Peyer's patch (tissue), 4 donors: ENCODE data around the gene GALNT13. TPM values are rescaled to one million over a fixed set of nuclear protein-coding genes. Genes with fewer than 3 reads are reported as not detected.

Experiments used
- DNase-seq, 3 donors: peaks; one replicate each; pipeline ENCODE4 v3.0.0-alpha.2; 2017 to 2019
- H3K27ac ChIP-seq, 4 donors: fragments of 200-600 bp; sonication (generic); one replicate each; pipeline ENCODE4 v1.5.1; 2016 to 2019
- H3K27me3 ChIP-seq, 2 donors: fragments of 200-600 bp; sonication (generic); one replicate each; pipeline ENCODE4 v1.5.1; 2019
- H3K36me3 ChIP-seq, 3 donors: fragments of 200-600 bp; sonication (generic); one replicate each; pipeline ENCODE4 v1.5.1; 2016 to 2019
- H3K4me1 ChIP-seq, 4 donors: fragments of 200-600 bp; sonication (generic); one replicate each; pipeline ENCODE4 v1.5.1; 2016 to 2019
- H3K4me3 ChIP-seq, 4 donors: fragments of 200-600 bp; sonication (generic); 1 replicate in 3 of 4; 2 replicates in 1 of 4; pipeline ENCODE4 v1.5.1; 2016 to 2019; ENCODE audit warnings: mild to moderate bottlenecking in 1 of 4
- H3K9me3 ChIP-seq, 4 donors: fragments of 200-600 bp; sonication (generic); one replicate each; pipeline ENCODE4 v1.5.1; 2016 to 2019; ENCODE audit warnings: mild to moderate bottlenecking in 1 of 4
- CTCF ChIP-seq, 6 experiments: fragments of 450-650 bp in 4 of 6; fragments of 200-600 bp in 2 of 6; sonication (generic) in 1 of 6; IDR thresholded peaks; one replicate each; pipeline ENCODE4 v1.5.1; 2017 to 2019; ENCODE audit warnings: antibody characterized with exemption in 6 of 6, mild to moderate bottlenecking in 3 of 6, moderate library complexity in 1 of 6
- POLR2A ChIP-seq, 2 donors: fragments of 450-650 bp; IDR thresholded peaks; one replicate each; pipeline ENCODE4 v1.5.1; 2017; ENCODE audit warnings: antibody characterized with exemption in 2 of 2, mild to moderate bottlenecking in 2 of 2, moderate library complexity in 2 of 2
- total RNA-seq, 4 donors: library from RNA; depleted of rRNA; stranded (reverse); fragments of >200 nt; gene quantifications; one replicate each; pipeline ENCODE4 v1.1.0, GENCODE V29; 2016

GALNT13 gene
- total RNA-seq, 4 donors from 2014 or later: 1.6 to 2.7 (median 2.0) TPM

- H3K4me3 ChIP-seq: no peak overlapping the region
- H3K27ac ChIP-seq: no peak overlapping the region
- no peaks in the 10 kb centered on the region for H3K36me3 ChIP-seq
- no peaks in the 10 kb centered on the region for H3K4me1 ChIP-seq
- no peak for DNase-seq
- H3K27me3 ChIP-seq: no peaks in the 10 kb centered on the region
- H3K9me3 ChIP-seq: no peaks in the 10 kb centered on the region
- TF ChIP-seq CTCF (IDR thresholded peaks at IDR 0.05): no peak
- no peak for TF ChIP-seq POLR2A (IDR thresholded peaks at IDR 0.05)
These were observed 479.2 kb downstream of the GALNT13 start for GRCh38 chr2:154350911-154351310.

GRCh38 chr2:154361276-154361675, 489.6 kb downstream of the GALNT13 start:
- Histone ChIP-seq H3K9me3 (no peaks in the 10 kb centered on the region), H3K4me1 (no peaks in the 10 kb centered on the region), H3K36me3 (no peaks in the 10 kb centered on the region), H3K27me3 (no peaks in the 10 kb centered on the region), H3K4me3 (no peak overlapping the region), H3K27ac (no peak overlapping the region)
- TF ChIP-seq CTCF (IDR thresholded peaks at IDR 0.05): no peak
- no peak for TF ChIP-seq POLR2A (IDR thresholded peaks at IDR 0.05)
- no peak for DNase-seq

GRCh38 chr2:154368153-154368552, 496.4 kb downstream of the GALNT13 start:
- no peaks in the 10 kb centered on the region for H3K36me3 ChIP-seq
- H3K27me3 ChIP-seq: no peaks in the 10 kb centered on the region
- TF ChIP-seq CTCF (IDR thresholded peaks at IDR 0.05) (no peak), POLR2A (IDR thresholded peaks at IDR 0.05) (no peak)

GRCh38 chr2:154370873-154371272, 499.2 kb downstream of the GALNT13 start:
- DNase-seq: no peak
- no peaks in the 10 kb centered on the region for H3K27me3 ChIP-seq
- no peaks in the 10 kb centered on the region for H3K4me1 ChIP-seq
- no peaks in the 10 kb centered on the region for H3K36me3 ChIP-seq
- H3K27ac ChIP-seq: no peak overlapping the region
- H3K4me3 ChIP-seq: no peak overlapping the region
- TF ChIP-seq POLR2A (IDR thresholded peaks at IDR 0.05) (no peak), CTCF (IDR thresholded peaks at IDR 0.05) (no peak)
- H3K9me3 ChIP-seq: no peaks in the 10 kb centered on the region

More at GRCh38 chr2:154368153-154368552, 496.4 kb downstream of the GALNT13 start:
- Histone ChIP-seq H3K4me3 (no peak overlapping the region), H3K4me1 (no peaks in the 10 kb centered on the region), H3K27ac (no peak overlapping the region), H3K9me3 (no peaks in the 10 kb centered on the region)
- DNase-seq: no peak

GRCh38 chr2:154374416-154374815, 502.7 kb downstream of the GALNT13 start:
- no peak for TF ChIP-seq CTCF (IDR thresholded peaks at IDR 0.05)
- TF ChIP-seq POLR2A (IDR thresholded peaks at IDR 0.05): no peak
- Histone ChIP-seq H3K4me1 (no peaks in the 10 kb centered on the region), H3K36me3 (no peaks in the 10 kb centered on the region), H3K27ac (no peak overlapping the region), H3K9me3 (no peaks in the 10 kb centered on the region), H3K4me3 (no peak overlapping the region), H3K27me3 (no peaks in the 10 kb centered on the region)
- no peak for DNase-seq

GRCh38 chr2:154375579-154375931, 503.8 kb downstream of the GALNT13 start:
- H3K36me3 ChIP-seq: no peaks in the 10 kb centered on the region
- H3K4me1 ChIP-seq: no peaks in the 10 kb centered on the region
- H3K27me3 ChIP-seq: no peaks in the 10 kb centered on the region
- no peaks in the 10 kb centered on the region for H3K9me3 ChIP-seq
- no peak for TF ChIP-seq POLR2A (IDR thresholded peaks at IDR 0.05)
- TF ChIP-seq CTCF (IDR thresholded peaks at IDR 0.05): peak in 4 of 6 experiments; percentile 11 to 68 (median 64)
- no peak overlapping the region for H3K4me3 ChIP-seq
- no peak overlapping the region for H3K27ac ChIP-seq
- DNase-seq: no peak
